Prostate gland (tissue), 2 donors: ENCODE data around the gene ASCL1.

Experiments used
- POLR2A ChIP-seq: fragments of 450-650 bp; IDR thresholded peaks from one replicate; pipeline ENCODE4 v1.6.1; 2016; ENCODE audit warnings: antibody characterized with exemption, mild to moderate bottlenecking
- POLR2AphosphoS5 ChIP-seq: sonication (generic); formaldehyde crosslinking; IDR thresholded peaks from one replicate; pipeline ENCODE4 v1.6.1; 2017; ENCODE audit warnings: antibody characterized with exemption
- TF ChIP-seq, protein P1 (sequence below), 4 experiments: fragments of 200-600 bp in 2 of 4; fragments of 450-650 bp in 2 of 4; sonication (generic) in 2 of 4; IDR thresholded peaks; 1 replicate in 3 of 4; 2 replicates in 1 of 4; pipeline ENCODE4 v1.5.1; 2016 to 2019; ENCODE audit warnings: antibody characterized with exemption in 4 of 4, mild to moderate bottlenecking in 2 of 4, moderate library complexity in 2 of 4

DNA sequence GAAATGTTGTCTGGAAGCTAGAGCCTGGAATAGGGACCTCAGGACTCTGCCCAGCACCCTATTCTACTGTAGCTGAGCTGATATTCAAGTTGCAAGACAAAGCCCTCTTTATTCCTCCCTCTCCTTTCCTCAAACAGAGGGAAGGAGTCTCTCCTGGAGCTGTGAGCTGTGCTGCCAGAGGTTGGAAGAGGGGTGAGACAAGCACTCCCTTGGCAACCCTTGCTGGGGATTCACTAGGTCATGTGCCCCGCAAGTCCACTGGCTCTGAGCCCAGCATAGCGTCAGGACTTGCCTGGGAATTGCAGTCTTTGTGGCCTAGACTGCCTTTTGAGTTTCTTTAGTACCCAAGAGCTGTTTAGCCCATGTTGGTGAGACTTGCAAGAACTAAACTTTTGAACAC lies 11.4 kb upstream of the ASCL1 start:
- TF ChIP-seq, protein P1, sequence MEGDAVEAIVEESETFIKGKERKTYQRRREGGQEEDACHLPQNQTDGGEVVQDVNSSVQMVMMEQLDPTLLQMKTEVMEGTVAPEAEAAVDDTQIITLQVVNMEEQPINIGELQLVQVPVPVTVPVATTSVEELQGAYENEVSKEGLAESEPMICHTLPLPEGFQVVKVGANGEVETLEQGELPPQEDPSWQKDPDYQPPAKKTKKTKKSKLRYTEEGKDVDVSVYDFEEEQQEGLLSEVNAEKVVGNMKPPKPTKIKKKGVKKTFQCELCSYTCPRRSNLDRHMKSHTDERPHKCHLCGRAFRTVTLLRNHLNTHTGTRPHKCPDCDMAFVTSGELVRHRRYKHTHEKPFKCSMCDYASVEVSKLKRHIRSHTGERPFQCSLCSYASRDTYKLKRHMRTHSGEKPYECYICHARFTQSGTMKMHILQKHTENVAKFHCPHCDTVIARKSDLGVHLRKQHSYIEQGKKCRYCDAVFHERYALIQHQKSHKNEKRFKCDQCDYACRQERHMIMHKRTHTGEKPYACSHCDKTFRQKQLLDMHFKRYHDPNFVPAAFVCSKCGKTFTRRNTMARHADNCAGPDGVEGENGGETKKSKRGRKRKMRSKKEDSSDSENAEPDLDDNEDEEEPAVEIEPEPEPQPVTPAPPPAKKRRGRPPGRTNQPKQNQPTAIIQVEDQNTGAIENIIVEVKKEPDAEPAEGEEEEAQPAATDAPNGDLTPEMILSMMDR (IDR thresholded peaks at IDR 0.05): no peak
- TF ChIP-seq POLR2AphosphoS5: no peak
- TF ChIP-seq POLR2A: no peak
